Measurements from ENCODE around the gene BTRC. TPM values are rescaled to one million over a fixed set of nuclear protein-coding genes. Genes with fewer than 3 reads are reported as not detected.

Gene BTRC
- total RNA-seq, 2 donors from 2014 or later, result 13.5 to 16.6 TPM

DNA sequence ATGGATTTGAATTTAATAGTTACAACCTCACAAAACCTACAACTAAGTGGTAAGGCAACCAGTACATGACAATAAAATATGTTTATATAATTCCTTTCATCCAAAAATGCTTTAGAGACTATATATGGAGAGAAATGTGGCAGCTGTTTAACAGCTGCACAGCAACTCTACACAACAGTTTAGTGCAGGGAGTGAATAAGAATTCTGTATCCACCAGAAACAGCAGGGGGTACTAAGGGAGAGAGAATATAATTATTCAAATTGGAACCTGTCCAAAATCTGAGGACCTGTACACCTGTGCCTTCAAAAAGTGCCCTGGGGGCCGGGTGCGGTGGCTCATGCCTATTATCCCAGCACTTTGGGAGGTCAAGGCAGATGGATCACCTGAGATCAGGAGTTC lies 184.5 kb downstream of the BTRC start:
- no peaks in the 10 kb centered on the region for H3K9me3 Mint-ChIP-seq
- H3K4me3 Mint-ChIP-seq, result no peak overlapping the region
- H3K36me3 Mint-ChIP-seq, result no peaks in the 10 kb centered on the region
- no peaks in the 10 kb centered on the region for H3K27me3 Mint-ChIP-seq
- no peaks in the 10 kb centered on the region for H3K4me1 Mint-ChIP-seq (ENCODE audit: low read depth in 2 of 2)
- DNase-seq (ENCODE audit: low spot score) (no peak), ATAC-seq (no peak)
- no peak overlapping the region for H3K27ac Mint-ChIP-seq

DNA sequence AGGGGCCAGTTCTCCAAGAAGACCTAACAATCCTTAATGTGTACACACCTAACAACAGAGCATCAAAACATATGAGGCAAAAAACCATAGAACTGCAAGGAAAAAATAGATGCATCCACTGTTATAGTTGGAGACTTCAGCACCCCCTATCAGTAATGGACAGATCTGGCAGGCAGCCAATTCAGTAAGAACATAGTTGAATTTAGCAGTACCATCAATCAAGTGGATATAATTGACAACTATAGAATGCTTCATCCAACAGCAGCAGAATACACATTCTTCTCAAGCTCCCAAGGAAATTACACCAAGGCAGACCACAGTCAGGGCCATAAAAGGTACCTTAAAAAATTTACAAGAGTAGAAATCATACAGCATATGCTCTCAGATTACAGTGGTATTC lies 191.9 kb downstream of the BTRC start:
- H3K4me1 Mint-ChIP-seq (ENCODE audit: low read depth in 2 of 2), result no peaks in the 10 kb centered on the region
- no peak overlapping the region for H3K4me3 Mint-ChIP-seq
- no peak for DNase-seq (ENCODE audit: low spot score)
- H3K27me3 Mint-ChIP-seq, result no peaks in the 10 kb centered on the region
- H3K9me3 Mint-ChIP-seq, result no peaks in the 10 kb centered on the region
- H3K27ac Mint-ChIP-seq, result no peak overlapping the region
- H3K36me3 Mint-ChIP-seq, result peaks cover 5% of the 10 kb centered on the region
- no peak for ATAC-seq

- DNase-seq (ENCODE audit: low spot score), result no peak
- Mint-ChIP-seq H3K4me1 (ENCODE audit: low read depth in 2 of 2) (no peaks in the 10 kb centered on the region), H3K27me3 (no peaks in the 10 kb centered on the region), H3K36me3 (peaks cover 9% of the 10 kb centered on the region), H3K27ac (no peak overlapping the region), H3K9me3 (no peaks in the 10 kb centered on the region), H3K4me3 (no peak overlapping the region)
- ATAC-seq, result peak in 1 of 2 donors; percentile 69
Measured at GRCh38 chr10:101550965-101551364, 197.0 kb downstream of the BTRC start.

DNA sequence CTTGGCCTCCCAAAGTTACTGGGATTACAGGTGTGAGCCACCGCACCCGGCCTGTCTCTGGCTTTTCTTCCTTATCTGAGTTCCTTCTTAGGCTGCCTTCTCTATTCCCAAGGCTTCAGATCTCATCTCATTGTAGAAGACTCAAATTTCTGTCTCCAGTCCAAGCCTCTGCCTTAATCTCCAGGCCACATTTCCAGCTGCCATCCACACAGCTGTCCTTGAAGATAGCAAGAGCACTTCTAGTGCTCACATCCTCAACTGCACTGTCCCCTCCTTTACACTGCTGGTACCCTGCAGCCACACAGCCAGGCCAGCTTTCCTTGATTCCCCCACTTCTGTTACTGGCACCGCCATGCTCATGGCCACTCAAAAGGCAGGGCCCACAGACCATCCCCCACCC lies 198.5 kb downstream of the BTRC start:
- Mint-ChIP-seq H3K4me1 (ENCODE audit: low read depth in 2 of 2) (no peaks in the 10 kb centered on the region), H3K4me3 (no peak overlapping the region), H3K9me3 (no peaks in the 10 kb centered on the region), H3K27ac (no peak overlapping the region), H3K36me3 (peaks cover 8% of the 10 kb centered on the region), H3K27me3 (no peaks in the 10 kb centered on the region)
- DNase-seq (ENCODE audit: low spot score) (no peak), ATAC-seq (no peak)

DNA sequence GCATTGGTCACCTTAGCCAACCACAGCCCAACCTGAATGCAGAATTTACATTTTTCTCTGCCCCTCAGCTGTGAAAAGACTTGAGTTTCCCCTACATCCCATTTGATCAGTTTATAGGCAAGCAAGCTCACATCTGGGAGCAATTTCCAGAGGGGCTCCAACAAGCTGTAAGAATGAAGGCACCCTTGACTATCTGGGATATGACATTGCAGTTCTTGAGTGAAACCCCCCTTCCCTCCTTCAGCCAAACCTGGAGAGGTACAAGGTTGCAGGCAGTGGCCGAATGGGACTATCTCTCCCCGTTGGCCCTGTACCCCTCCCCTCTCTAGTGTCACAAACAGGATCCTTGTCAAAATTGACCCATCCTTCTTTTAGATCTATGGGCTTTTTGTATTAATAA lies 203.6 kb downstream of the BTRC start:
- no peaks in the 10 kb centered on the region for H3K27me3 Mint-ChIP-seq
- no peak for ATAC-seq
- peaks cover 4% of the 10 kb centered on the region for H3K36me3 Mint-ChIP-seq
- DNase-seq (ENCODE audit: low spot score), result no peak
- H3K4me3 Mint-ChIP-seq, result no peak overlapping the region
- peaks cover 9 to 14% of the 10 kb centered on the region in 2 donors for H3K4me1 Mint-ChIP-seq (ENCODE audit: low read depth in 2 of 2)
- no peaks in the 10 kb centered on the region for H3K9me3 Mint-ChIP-seq
- H3K27ac Mint-ChIP-seq, result no peak overlapping the region

DNA sequence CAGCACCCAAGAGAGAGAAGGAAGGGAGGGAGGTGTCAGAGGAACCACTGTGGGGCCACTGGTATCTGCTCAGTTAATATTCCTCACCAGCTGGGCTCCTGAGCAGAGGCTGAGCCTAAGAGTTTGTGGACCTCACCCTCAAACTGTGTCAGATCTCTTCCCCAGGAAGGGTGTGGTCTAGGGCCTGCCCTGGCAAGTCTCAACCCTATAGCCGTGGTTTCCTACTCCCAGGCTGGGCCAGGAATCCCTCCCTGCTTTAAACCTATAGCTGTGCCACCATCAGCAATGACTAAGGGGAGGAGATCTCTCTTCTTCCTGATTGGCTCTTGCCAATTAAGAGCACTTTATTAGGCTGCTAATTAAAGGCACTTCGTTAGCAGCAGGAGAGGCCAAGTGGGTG lies 204.2 kb downstream of the BTRC start:
- H3K36me3 Mint-ChIP-seq, result no peaks in the 10 kb centered on the region
- no peaks in the 10 kb centered on the region for H3K27me3 Mint-ChIP-seq
- DNase-seq (ENCODE audit: low spot score), result no peak

GRCh38 chr10:101558671-101559595 lies 205.0 kb downstream of the BTRC start:
- Mint-ChIP-seq H3K36me3 (no peaks in the 10 kb centered on the region), H3K4me1 (ENCODE audit: low read depth in 2 of 2) (peaks cover 9 to 14% of the 10 kb centered on the region in 2 donors), H3K27me3 (peaks cover 0 to 2% of the 10 kb centered on the region in 2 donors), H3K4me3 (no peak overlapping the region), H3K27ac (no peak overlapping the region), H3K9me3 (no peaks in the 10 kb centered on the region)
- no peak for ATAC-seq
- peak; percentile 58 for DNase-seq (ENCODE audit: low spot score)

More for the DNA sequence above, 204.2 kb downstream of the BTRC start:
- Mint-ChIP-seq H3K27ac (no peak overlapping the region), H3K4me1 (ENCODE audit: low read depth in 2 of 2) (peaks cover 9 to 14% of the 10 kb centered on the region in 2 donors), H3K9me3 (no peaks in the 10 kb centered on the region), H3K4me3 (no peak overlapping the region)
- peak in 1 of 2 donors; percentile 45 for ATAC-seq

DNA sequence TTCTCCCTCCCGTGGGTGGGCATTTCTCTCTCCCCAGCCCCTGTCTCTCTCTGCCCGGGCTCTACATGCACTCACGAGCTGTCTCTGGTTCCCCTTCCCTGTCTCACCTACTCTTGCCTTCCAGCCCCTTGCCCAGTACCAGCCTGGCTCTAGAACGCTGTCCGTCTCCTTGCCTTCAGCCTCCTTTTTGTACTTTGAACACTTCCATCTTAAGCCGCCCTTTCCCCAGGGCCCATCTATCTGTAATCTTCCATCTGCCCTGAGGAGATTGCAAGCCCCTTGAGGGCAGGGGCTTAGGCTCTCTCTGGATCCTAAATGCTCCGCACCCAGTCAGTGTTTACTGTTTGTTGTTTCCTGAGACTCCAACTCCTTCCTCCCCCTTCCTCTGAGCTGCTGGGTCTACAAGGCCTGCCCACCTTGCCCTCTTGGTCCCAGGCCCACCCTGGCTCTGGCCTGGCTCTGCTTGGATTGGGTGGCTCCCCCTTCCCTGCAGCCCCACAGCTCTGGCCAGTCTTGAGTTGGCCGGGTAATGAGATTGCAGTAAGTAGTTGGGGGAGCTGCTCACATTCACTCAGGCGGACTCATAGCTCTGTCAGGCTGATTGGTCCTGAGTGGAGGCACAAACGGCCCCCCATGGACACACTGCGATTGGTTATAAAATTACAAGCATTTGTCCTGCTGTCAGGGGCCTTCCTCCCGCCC lies 205.8 kb downstream of the BTRC start:
- peak; percentile 22 for DNase-seq (ENCODE audit: low spot score)
- Mint-ChIP-seq H3K4me3 (no peak overlapping the region), H3K27ac (no peak overlapping the region)

GRCh38 chr10:101560298-101561067 lies 206.5 kb downstream of the BTRC start:
- Mint-ChIP-seq H3K36me3 (no peaks in the 10 kb centered on the region), H3K9me3 (no peaks in the 10 kb centered on the region), H3K4me1 (ENCODE audit: low read depth in 2 of 2) (peaks cover 9 to 14% of the 10 kb centered on the region in 2 donors), H3K4me3 (no peak overlapping the region), H3K27ac (no peak overlapping the region), H3K27me3 (peaks cover 5 to 13% of the 10 kb centered on the region in 2 donors)
- DNase-seq (ENCODE audit: low spot score) (peak; percentile 51), ATAC-seq (no peak)

More for the DNA sequence above, 205.8 kb downstream of the BTRC start:
- H3K27me3 Mint-ChIP-seq, result peaks cover 0 to 6% of the 10 kb centered on the region in 2 donors
- H3K4me1 Mint-ChIP-seq (ENCODE audit: low read depth in 2 of 2), result peaks cover 9 to 14% of the 10 kb centered on the region in 2 donors
- no peaks in the 10 kb centered on the region for H3K9me3 Mint-ChIP-seq
- ATAC-seq, result no peak
- H3K36me3 Mint-ChIP-seq, result no peaks in the 10 kb centered on the region

GRCh38 chr10:101561068-101561915 lies 207.3 kb downstream of the BTRC start:
- H3K27me3 Mint-ChIP-seq, result peaks cover 5 to 17% of the 10 kb centered on the region in 2 donors
- ATAC-seq (no peak), DNase-seq (ENCODE audit: low spot score) (peak; percentile 54)
- H3K27ac Mint-ChIP-seq, result no peak overlapping the region
- H3K36me3 Mint-ChIP-seq, result no peaks in the 10 kb centered on the region
- no peak overlapping the region for H3K4me3 Mint-ChIP-seq
- no peaks in the 10 kb centered on the region for H3K9me3 Mint-ChIP-seq
- H3K4me1 Mint-ChIP-seq (ENCODE audit: low read depth in 2 of 2), result peaks cover 9 to 16% of the 10 kb centered on the region in 2 donors

- no peak overlapping the region for H3K4me3 Mint-ChIP-seq
- no peaks in the 10 kb centered on the region for H3K36me3 Mint-ChIP-seq
- DNase-seq (ENCODE audit: low spot score) (peak; percentile 54), ATAC-seq (no peak)
- H3K27me3 Mint-ChIP-seq, result peaks cover 10 to 21% of the 10 kb centered on the region in 2 donors
- no peaks in the 10 kb centered on the region for H3K9me3 Mint-ChIP-seq
- H3K4me1 Mint-ChIP-seq (ENCODE audit: low read depth in 2 of 2), result peaks cover 14 to 19% of the 10 kb centered on the region in 2 donors
- H3K27ac Mint-ChIP-seq, result no peak overlapping the region
Measured at GRCh38 chr10:101562231-101562630, 208.3 kb downstream of the BTRC start.

DNA sequence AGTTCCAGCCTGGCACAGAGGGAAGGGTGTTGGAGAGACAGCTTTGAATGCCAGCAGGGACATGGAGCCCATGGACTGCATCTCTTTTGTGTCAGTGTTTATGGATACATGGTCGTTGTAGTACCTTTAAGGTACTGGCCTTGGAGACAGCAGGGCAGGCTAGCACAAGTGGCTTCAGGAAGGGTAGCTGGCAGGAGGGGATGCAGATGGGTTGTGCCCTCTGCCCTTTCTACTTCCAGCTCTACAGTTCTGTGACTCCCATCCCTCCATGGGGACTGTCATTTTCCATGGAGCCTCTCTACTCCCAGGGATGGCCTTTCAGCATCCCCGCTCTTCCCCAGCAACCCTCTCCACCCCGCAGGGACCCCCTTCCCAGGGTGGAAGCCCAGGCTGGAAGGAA lies 209.0 kb downstream of the BTRC start:
- no peak for DNase-seq (ENCODE audit: low spot score)
- no peak for ATAC-seq
- Mint-ChIP-seq H3K4me1 (ENCODE audit: low read depth in 2 of 2) (peaks cover 12 to 15% of the 10 kb centered on the region in 2 donors), H3K4me3 (no peak overlapping the region), H3K36me3 (no peaks in the 10 kb centered on the region), H3K9me3 (no peaks in the 10 kb centered on the region), H3K27me3 (peaks cover 17 to 26% of the 10 kb centered on the region in 2 donors), H3K27ac (no peak overlapping the region)
